Measurements from ENCODE around the gene IL26.
"Not testable (repeated sequence)": the region's sequence is repeated elsewhere in the genome, so short reads cannot be mapped to it uniquely, and the experiment has no call there.

IL26 gene

GRCh38 chr12:68239309-68239982, 13.8 kb upstream of the IL26 start:
- DNase-seq, result no peak

- DNase-seq, result no peak
Observed at GRCh38 chr12:68237619-68238018, 12.0 kb upstream of the IL26 start.

DNA sequence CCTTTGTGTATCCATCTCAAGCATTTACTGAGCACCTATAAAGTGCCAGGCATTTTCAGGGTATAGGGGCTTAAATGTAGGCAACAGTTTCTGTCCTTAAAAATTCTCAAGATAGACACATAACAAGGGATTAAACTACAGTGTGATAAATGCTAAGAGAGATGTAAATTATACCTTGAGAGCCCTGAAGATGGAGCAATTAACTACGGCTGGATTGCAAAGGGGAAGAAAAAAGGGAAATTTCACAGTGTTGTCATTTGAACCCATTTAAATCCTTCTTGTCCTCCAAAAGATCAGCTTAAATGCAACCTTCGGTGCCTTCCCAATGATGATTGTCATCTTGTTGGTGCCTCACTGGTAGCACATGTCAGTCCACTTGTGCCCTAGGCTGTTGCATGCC, 11.5 kb upstream of the IL26 start:
- no peak for DNase-seq

DNA sequence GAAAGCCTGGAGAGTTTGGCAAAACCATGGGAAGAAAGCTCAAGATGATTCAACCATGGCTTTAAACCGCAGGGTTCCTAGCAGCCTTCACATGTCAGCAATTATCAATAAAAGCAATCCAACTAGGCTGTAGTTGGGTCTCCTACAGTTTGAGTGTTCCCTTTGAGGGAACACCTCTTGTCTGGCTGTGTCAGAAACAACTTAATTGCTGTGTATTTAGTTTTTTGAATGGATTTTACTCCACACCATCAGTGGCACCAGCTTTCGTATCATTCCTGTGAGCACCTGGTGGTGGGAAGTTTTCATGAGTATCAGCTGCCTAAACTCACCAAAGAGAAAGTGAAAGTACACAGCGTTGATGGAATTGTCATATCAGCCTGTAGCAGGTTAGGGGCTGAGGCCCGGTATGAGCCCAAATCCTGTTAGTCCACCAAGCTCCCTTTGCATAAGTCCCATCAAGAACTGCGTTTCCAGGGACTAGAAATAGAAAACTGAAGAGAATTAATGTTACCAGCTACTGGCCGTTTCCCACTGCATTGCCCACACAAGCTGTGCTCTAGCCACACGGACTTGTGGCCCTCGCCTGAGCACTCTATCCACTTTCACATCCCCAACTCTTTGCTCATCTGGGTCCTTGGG, 10.9 kb upstream of the IL26 start:
- no peak for DNase-seq

DNA sequence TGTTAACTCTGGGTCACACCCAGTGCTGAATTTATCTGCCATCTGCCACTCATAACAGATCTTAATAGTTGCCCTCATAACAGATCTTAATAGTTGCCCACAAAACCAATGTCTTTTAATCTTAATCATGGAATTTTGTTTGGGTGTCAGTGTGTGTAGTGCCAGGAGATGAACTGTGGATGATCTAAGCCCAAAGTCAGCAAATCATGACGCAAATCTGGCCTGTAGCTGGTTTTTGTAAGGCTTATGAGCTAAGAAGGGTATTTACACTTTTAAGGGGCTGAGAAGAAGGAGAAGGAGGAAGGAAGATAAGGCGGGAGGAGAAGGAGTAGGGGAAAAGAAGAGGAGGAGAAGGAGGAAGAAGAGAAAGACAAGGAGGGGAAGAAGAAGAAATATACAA, 10.0 kb upstream of the IL26 start:
- DNase-seq, result no peak

GRCh38 chr12:68234140-68234539, 8.5 kb upstream of the IL26 start:
- DNase-seq, result no peak

GRCh38 chr12:68233498-68233897, 7.9 kb upstream of the IL26 start:
- no peak for DNase-seq

- DNase-seq, result no peak
Observed at GRCh38 chr12:68231691-68232090, 6.1 kb upstream of the IL26 start.

DNA sequence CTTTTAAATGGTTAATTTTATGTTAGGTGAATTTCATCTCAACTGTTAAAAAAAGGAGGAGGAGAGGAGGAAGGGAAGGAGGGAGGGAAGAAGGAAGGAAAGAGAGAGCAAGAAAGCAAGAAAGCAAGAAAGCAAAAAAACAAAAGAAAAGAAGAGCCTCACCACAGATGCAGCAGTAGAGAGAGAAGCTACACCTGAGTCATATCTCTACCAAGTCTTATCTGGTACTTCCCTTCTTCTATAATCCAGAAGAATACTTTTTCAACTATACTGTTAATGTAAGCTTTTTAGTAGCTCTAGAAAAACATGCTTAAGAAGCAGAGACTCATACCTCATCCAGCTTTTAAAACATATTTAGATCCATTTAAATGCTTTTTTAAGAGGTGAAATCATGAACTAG, 5.6 kb upstream of the IL26 start:
- DNase-seq, result no peak

DNA sequence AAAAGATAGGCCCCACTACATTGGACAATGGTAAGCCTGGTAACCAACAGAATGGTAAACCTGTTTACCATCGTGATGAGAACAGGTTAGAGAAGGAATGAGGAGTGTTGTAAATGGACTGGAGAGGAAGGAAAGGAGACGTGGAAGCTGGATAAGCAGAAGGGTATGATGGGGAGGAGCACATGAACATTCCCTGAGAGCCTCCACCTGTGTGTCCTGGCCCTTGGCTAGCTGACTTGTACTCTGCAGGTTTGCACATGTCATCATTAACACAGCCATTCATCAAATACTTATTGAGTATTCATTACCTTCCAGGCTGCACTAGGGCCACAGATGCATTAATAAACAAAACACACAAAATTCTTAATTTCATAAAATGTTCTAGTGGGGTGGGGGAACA, 4.3 kb upstream of the IL26 start:
- no peak for DNase-seq

- no peak for DNase-seq
Observed at GRCh38 chr12:68227356-68227755, 1.7 kb upstream of the IL26 start.

DNA sequence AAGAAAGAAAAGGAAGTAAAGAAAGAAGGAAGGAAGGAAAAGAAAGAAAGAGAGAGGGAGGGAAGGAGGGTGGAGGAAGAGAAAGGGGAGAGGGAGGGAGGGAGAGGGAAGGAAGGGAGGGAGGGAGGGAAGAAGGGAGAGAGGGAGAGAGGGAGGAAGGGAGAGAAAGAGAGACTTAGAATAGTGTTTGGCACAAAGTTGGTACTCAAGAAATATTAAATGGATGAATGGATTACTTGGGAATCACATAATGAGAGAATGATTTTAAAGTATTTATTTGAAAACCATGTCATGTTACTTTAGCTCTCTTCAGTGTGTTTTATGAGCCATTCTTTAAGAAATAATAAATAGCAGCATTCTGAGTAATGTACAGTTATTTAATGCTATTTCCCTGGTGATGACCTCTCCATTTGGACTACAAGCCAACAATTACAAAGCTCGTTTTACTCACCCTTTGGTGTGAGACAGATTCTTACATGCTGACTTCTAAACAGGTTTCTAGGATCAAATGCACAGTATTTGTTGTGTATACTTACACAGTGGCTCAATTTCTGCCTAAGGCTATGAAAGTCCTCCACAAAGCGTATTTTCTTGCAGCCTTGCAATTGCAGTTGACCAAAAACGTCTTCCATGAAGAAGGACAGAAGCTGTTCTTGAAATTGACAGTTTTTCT, 861 bp downstream of the IL26 start:
- DNase-seq, result peak; percentile 59

- DNase-seq, result peak; percentile 86
Observed at GRCh38 chr12:68223067-68223747, 2.4 kb downstream of the IL26 start.

- DNase-seq, result peak; percentile 38
Observed at GRCh38 chr12:68222326-68222725, 3.3 kb downstream of the IL26 start.

- DNase-seq, result no peak
Observed at GRCh38 chr12:68221497-68221896, 4.1 kb downstream of the IL26 start.

DNA sequence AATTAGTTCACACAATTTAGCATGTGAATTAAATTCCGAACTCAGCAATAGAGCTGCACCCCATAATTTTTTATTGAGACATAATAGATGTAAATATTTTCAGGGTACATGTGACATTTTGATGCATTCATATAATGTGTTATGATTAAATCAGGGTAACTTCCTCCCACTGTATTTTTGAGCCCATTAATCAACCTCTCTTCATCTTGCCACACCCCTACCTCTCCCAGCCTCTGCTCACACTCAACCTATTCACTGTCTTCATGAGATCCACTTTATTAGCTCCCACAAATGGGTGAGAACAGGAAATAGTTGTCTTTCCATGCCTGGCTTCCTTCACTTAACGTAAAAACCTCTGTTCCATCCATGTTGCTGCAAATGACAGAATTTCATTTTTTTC, 14.7 kb downstream of the IL26 start:
- DNase-seq, result no peak

DNA sequence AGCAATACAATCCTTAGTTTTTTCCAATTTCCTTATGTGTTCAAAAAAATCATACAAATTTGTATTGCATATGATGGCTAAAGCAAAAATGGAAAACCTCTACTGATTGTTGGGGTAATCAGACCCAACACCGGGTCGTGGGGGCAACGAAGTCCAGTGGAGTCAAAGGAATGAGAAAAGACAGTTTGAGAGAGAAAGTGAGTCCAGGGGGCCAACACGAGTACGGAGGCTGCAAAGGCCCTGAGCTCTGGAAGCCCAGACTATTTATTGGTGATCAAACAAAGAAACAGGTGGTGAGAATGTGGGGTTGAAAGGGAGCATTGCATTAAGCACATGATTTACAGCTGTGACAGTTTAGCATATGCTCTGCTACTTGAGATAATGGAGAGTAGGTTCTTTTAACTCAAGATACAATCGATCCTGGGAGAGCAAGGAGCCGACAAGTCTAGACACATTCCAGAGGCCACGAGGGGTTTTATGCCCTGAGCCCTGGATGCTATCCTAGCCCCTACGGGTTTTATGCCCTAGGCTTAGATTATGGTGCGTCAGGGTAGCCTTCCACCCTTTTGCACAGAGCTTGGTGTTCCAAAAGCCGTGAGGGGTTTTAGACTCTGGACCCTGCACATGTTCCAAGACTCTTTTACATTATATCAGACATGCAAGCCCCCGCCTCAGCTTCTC, 16.4 kb downstream of the IL26 start:
- not testable (repeated sequence) for DNase-seq

DNA sequence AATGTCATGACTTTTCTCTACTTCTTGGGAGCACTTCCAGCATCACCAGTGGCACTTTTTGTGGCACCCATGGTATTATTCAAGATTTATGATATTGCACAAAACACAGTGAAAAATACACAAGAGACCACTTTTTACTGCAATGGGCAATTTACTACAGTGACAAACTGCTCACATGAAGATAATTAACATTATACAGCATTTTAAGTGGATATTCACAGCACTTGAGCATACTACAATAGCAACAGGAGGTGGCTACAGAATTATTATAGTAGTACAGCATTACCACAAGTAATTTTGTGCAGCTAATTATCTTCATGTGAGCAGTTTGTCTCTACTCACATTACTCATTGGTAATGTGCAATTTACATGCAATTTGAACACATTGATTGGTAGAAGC, 18.3 kb downstream of the IL26 start:
- DNase-seq, result no peak

DNA sequence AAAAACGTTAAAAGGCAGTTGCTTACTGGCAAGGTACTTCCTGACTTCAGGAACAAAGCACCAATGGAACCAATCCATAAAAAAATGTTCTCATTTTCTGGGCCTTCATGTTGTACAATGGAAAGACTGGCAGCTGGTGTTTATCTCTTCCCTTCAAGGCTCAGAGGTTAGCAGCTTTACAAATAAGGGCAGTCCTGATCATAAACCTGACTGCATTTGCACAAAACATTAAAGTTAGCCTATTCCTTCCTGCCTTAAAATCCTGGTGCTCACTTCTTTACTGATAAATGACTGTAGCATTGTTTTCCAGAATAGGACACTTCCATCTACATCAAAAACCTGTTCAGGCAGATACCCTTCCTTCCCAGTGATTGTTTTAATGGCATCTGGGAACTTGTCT, 19.2 kb downstream of the IL26 start:
- DNase-seq, result no peak

DNA sequence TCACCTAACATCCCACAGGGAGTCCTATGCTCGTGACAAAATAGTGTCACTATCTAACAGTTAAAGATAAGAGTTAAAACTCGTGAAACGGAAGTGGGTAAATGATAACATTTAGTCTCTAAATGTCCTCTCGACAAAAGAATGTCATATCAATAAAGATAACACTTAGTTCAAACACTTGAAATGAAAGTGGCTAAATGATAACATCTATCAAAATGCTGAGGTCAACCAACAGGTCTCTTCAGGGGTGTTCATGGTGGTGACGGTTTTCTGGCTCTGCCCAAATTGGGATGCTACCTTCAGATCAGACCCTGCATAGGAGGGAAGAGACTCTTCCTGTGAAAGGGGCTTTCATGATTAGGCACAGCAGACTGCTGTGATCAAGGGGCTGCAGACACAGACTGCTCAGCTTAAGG, 22.1 kb downstream of the IL26 start:
- DNase-seq, result no peak

- DNase-seq, result peak; percentile 14
Observed at GRCh38 chr12:68200854-68201253, 24.8 kb downstream of the IL26 start.

GRCh38 chr12:68199127-68199526, 26.5 kb downstream of the IL26 start:
- no peak for DNase-seq

DNA sequence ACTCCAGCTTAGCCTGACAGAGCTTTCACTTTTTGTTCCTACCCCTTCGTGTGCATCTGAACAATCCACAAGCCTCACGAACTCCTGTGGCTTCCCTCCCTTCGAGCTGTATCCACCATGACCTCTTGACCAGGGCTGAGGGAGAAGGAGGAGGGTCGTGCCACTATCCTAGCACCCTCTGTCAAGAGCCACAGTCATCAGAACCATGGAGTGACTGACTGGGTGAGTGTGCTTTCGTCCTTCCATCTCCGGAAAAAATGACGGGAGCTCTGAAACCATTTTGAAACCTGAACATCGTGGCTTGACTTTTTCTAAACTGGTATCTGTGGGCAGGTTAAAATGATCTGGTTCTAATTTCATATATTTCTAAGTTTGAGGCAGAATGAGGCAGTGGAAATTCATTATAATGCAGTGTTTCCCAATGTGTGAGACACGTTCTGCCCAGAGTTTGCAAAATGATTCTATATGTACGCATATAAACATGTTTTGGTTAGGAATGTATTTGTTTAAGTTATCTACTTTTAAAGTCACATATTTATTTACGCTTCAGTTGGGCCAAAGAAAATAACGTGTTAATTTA, 27.0 kb downstream of the IL26 start:
- DNase-seq, result no peak
